ENCODE measurements around the gene B4GALNT2. TPM values are rescaled to one million over a fixed set of nuclear protein-coding genes. Genes with fewer than 3 reads are reported as not detected.

B4GALNT2 gene
- total and polyA plus RNA-seq, 2 experiments from 2014 or later, result not detected

DNA sequence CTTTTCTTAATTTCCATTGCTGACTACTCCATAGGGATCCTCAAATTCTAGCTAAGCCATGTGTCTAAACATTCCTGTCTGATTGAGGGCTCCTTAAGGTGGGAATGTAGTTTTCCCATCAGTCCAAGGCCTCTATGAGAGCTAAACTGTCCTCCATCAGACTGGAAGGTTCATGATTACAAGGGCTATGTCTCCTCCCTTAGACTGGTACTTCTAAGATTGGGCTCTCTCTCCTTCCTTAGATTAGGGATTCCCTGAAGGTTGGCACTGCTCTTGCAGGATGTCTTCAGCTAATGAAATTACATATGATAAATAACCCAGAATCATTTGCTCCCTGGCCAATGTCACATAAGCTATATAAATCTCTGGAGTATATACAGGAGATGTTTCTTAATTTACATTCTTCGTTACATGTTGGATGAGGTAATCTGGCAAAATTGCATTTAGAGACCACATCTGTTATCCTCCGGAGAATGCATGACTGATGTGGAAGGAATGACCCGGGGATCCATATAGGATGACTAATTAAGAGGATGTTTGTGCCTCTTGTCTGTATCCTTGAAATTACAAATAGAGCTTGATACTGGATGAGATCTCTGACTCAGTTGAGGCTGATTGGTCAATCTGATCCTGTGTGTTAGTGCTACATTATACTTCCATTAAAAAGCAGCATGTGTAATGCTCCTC lies 14.2 kb downstream of the B4GALNT2 start:
- 0 out of 2 replicates have a peak, but pooled peaks cover 5% of the 10 kb centered on the region for H3K27me3 ChIP-seq (replicated peaks; ENCODE audit: insufficient read depth)
- H2AFZ ChIP-seq, result no peak overlapping the region
- no peaks in the 10 kb centered on the region for H3K9me2 ChIP-seq (ENCODE audit: insufficient read depth)
- H3K9me3 ChIP-seq (ENCODE audit: low read depth), result no peaks in the 10 kb centered on the region
- H3K4me3 ChIP-seq, result no peak overlapping the region
- in situ Hi-C loops (cut with MboI), result no loop called here
- TF ChIP-seq EZH2 (IDR thresholded peaks at IDR 0.05; ENCODE audit: insufficient read depth, poor library complexity, severe bottlenecking), result no peak
- TF ChIP-seq EZH2phosphoT487 (IDR thresholded peaks at IDR 0.05; ENCODE audit: insufficient read depth, low read depth), result 0 out of 2 replicates have a peak, but pooled peaks have one; percentile 63
- H3K79me2 ChIP-seq (ENCODE audit: insufficient read depth), result no peaks in the 10 kb centered on the region
- no peaks in the 10 kb centered on the region for H4K20me1 ChIP-seq (ENCODE audit: insufficient read depth)
- H3F3A ChIP-seq (ENCODE audit: insufficient read depth), result peaks cover 10% of the 10 kb centered on the region
- peak overlapping the region; percentile 64 for H3K27ac ChIP-seq
- DNase-seq, result peak; percentile 97
- H3K4me2 ChIP-seq (ENCODE audit: unreplicated experiment), result peak overlapping the region; percentile 32
- WGBS, 2 experiments (ENCODE audit: low coverage in 1 of 2, low lambda C conversion rate in 2 of 2, missing lambda C conversion rate in 2 of 2), result 0 to 1% methylated on average over 3 of the region's 3 CpGs
- H3K4me1 ChIP-seq (ENCODE audit: insufficient read depth), result peaks cover 10% of the 10 kb centered on the region
- no peak overlapping the region for H3K9ac ChIP-seq
- no peaks in the 10 kb centered on the region for H3K36me3 ChIP-seq (ENCODE audit: low read depth)

DNA sequence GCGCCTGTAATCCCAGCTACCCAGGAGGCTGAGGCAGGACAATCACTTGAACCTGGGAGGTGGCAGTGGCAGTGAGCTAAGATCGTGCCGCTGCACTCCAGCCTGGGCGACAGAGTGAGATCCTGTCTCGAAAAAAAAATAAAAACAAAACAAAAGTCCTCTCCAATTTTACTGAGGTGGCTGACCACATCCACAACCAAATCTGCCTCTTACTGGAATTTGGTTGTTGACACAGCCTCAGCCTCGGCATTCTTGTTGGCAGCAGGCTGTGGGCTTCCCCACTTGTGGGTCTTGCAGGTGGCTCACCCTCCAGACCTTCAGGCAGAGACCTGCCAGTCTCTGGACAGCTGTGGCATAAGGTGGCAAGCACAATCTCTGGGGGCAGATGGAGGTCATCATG lies 15.6 kb downstream of the B4GALNT2 start:
- Histone ChIP-seq H2AFZ (no peak overlapping the region), H3K4me1 (ENCODE audit: insufficient read depth) (peaks cover 10% of the 10 kb centered on the region), H3K9me3 (ENCODE audit: low read depth) (no peaks in the 10 kb centered on the region), H3K27ac (no peak overlapping the region), H3K9me2 (ENCODE audit: insufficient read depth) (no peaks in the 10 kb centered on the region), H3K4me2 (ENCODE audit: unreplicated experiment) (no peak overlapping the region), H3F3A (ENCODE audit: insufficient read depth) (peaks cover 10% of the 10 kb centered on the region), H3K27me3 (replicated peaks; ENCODE audit: insufficient read depth) (0 out of 2 replicates have a peak, but pooled peaks cover 7% of the 10 kb centered on the region), H3K4me3 (no peak overlapping the region), H3K36me3 (ENCODE audit: low read depth) (no peaks in the 10 kb centered on the region), H3K79me2 (ENCODE audit: insufficient read depth) (no peaks in the 10 kb centered on the region), H3K9ac (no peak overlapping the region), H4K20me1 (ENCODE audit: insufficient read depth) (no peaks in the 10 kb centered on the region)
- no peak for DNase-seq
- 75 to 86% methylated on average over 6 of the region's 6 CpGs for WGBS, 2 experiments (ENCODE audit: low coverage in 1 of 2, low lambda C conversion rate in 2 of 2, missing lambda C conversion rate in 2 of 2)
- TF ChIP-seq EZH2 (IDR thresholded peaks at IDR 0.05; ENCODE audit: insufficient read depth, poor library complexity, severe bottlenecking) (no peak), EZH2phosphoT487 (IDR thresholded peaks at IDR 0.05; ENCODE audit: insufficient read depth, low read depth) (no peak)
- in situ Hi-C loops (cut with MboI), result no loop called here

DNA sequence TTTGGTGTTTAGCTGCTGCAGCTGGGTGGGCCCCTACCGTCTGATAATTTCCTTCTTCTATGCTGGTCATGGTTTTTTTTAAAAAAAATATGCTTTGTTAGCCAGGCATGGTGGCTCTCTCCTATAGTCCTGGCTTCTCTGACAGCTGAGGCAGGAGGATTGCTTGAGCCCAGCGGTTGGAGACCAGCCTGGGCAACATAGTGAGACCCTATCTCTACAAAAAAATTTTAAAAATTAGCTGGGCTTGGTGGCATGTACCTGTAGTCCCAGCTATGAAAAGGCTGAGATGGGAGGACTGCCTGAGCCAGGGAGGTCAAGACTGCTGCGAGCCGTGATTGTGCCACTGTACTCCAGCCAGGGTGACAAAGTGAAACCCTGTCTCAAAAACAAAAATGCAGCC lies 19.4 kb downstream of the B4GALNT2 start:
- Histone ChIP-seq H3K4me1 (ENCODE audit: insufficient read depth) (peaks cover 5% of the 10 kb centered on the region), H3K9ac (no peak overlapping the region), H3K36me3 (ENCODE audit: low read depth) (no peaks in the 10 kb centered on the region), H3K9me2 (ENCODE audit: insufficient read depth) (no peaks in the 10 kb centered on the region), H3K79me2 (ENCODE audit: insufficient read depth) (no peaks in the 10 kb centered on the region), H3K27ac (no peak overlapping the region), H2AFZ (no peak overlapping the region), H3K4me3 (no peak overlapping the region), H3K9me3 (ENCODE audit: low read depth) (no peaks in the 10 kb centered on the region), H3K27me3 (replicated peaks; ENCODE audit: insufficient read depth) (peaks cover 14% of the 10 kb centered on the region), H3F3A (ENCODE audit: insufficient read depth) (peaks cover 6% of the 10 kb centered on the region), H3K4me2 (ENCODE audit: unreplicated experiment) (no peak overlapping the region), H4K20me1 (ENCODE audit: insufficient read depth) (no peaks in the 10 kb centered on the region)
- no peak for DNase-seq
- 57 to 58% methylated on average over 4 of the region's 4 CpGs for WGBS, 2 experiments (ENCODE audit: low coverage in 1 of 2, low lambda C conversion rate in 2 of 2, missing lambda C conversion rate in 2 of 2)
- in situ Hi-C loops (cut with MboI), result no loop called here
- TF ChIP-seq EZH2phosphoT487 (IDR thresholded peaks at IDR 0.05; ENCODE audit: insufficient read depth, low read depth), result no peak
- no peak for TF ChIP-seq EZH2 (IDR thresholded peaks at IDR 0.05; ENCODE audit: insufficient read depth, poor library complexity, severe bottlenecking)

DNA sequence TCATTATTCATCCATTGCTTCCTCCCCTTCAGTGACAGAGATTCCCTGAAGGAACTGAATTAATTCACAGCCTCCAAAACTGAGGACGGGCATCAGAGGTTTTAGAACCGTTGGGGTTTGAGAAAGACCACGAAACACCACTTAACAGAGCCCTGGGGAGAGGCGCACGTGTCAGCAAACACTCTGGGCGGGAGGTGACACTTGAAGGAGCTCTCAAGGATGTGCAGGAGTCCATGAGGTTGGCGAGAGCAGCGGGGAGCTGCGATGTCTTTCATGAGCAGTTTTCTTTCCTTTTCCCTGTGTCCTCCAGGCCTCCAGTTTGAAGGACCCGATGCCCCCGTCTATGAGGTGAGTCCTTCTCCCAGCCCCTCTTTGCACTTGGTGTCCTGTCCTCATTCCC lies 23.7 kb downstream of the B4GALNT2 start:
- in situ Hi-C loops (cut with MboI), result no loop called here
- no peak overlapping the region for H2AFZ ChIP-seq
- TF ChIP-seq EZH2 (IDR thresholded peaks at IDR 0.05; ENCODE audit: insufficient read depth, poor library complexity, severe bottlenecking), result no peak
- no peak for TF ChIP-seq EZH2phosphoT487 (IDR thresholded peaks at IDR 0.05; ENCODE audit: insufficient read depth, low read depth)

More for the DNA sequence above, 23.7 kb downstream of the B4GALNT2 start:
- Histone ChIP-seq H3K79me2 (ENCODE audit: insufficient read depth) (no peaks in the 10 kb centered on the region), H3K4me1 (ENCODE audit: insufficient read depth) (no peaks in the 10 kb centered on the region), H3K4me3 (no peak overlapping the region), H3K4me2 (ENCODE audit: unreplicated experiment) (no peak overlapping the region), H3K36me3 (ENCODE audit: low read depth) (no peaks in the 10 kb centered on the region), H3K9me3 (ENCODE audit: low read depth) (no peaks in the 10 kb centered on the region), H3K27ac (no peak overlapping the region), H4K20me1 (ENCODE audit: insufficient read depth) (no peaks in the 10 kb centered on the region), H3F3A (ENCODE audit: insufficient read depth) (no peaks in the 10 kb centered on the region), H3K27me3 (replicated peaks; ENCODE audit: insufficient read depth) (peaks cover 36% of the 10 kb centered on the region), H3K9ac (no peak overlapping the region), H3K9me2 (ENCODE audit: insufficient read depth) (no peaks in the 10 kb centered on the region)
- no peak for DNase-seq
- 46 to 52% methylated on average over 11 of the region's 11 CpGs for WGBS, 2 experiments (ENCODE audit: low coverage in 1 of 2, low lambda C conversion rate in 2 of 2, missing lambda C conversion rate in 2 of 2)
